Cardiac fibroblast (primary cell): Measurements from ENCODE around the gene KIFC3.

Experiments
- DNase-seq, 2 donors: peaks; one replicate each; pipeline versions ENCODE4 v3.0.0 to v3.0.0-alpha.2; 2010; ENCODE audit warnings: low read depth in 2 of 2
- H3K4me3 ChIP-seq, 2 donors: replicated peaks in 1 of 2; 1 replicate in 1 of 2; 2 replicates in 1 of 2; pipeline ENCODE4 v1.5.1; 2011; ENCODE audit warnings: low read depth in 2 of 2, low read length in 2 of 2, mild to moderate bottlenecking in 2 of 2, moderate library complexity in 1 of 2
- CTCF ChIP-seq: IDR thresholded peaks from one replicate; pipeline ENCODE4 v1.5.1; 2011; ENCODE audit warnings: low read depth, mild to moderate bottlenecking, low read length, inconsistent platforms

KIFC3 gene

GRCh38 chr16:57794849-57795430, 7.4 kb downstream of the KIFC3 start:
- no peak overlapping the region for H3K4me3 ChIP-seq
- no peak for TF ChIP-seq CTCF
- DNase-seq = no peak

- no peak overlapping the region for H3K4me3 ChIP-seq
- DNase-seq = no peak
- no peak for TF ChIP-seq CTCF
These were observed 10.3 kb downstream of the KIFC3 start for GRCh38 chr16:57791893-57792461.

GRCh38 chr16:57791195-57791892, 10.9 kb downstream of the KIFC3 start:
- no peak for DNase-seq
- no peak overlapping the region for H3K4me3 ChIP-seq
- no peak for TF ChIP-seq CTCF

GRCh38 chr16:57788951-57789350, 13.3 kb downstream of the KIFC3 start:
- DNase-seq = no peak
- no peak for TF ChIP-seq CTCF
- H3K4me3 ChIP-seq = no peak overlapping the region

GRCh38 chr16:57788252-57788841, 13.9 kb downstream of the KIFC3 start:
- TF ChIP-seq CTCF = no peak
- DNase-seq = no peak
- no peak overlapping the region for H3K4me3 ChIP-seq

GRCh38 chr16:57787519-57787905, 14.8 kb downstream of the KIFC3 start:
- DNase-seq = no peak
- no peak for TF ChIP-seq CTCF
- H3K4me3 ChIP-seq = no peak overlapping the region
